Measurements from ENCODE around the gene ME3. TPM values are rescaled to one million over a fixed set of nuclear protein-coding genes. Genes with fewer than 3 reads are reported as not detected.

Gene ME3
- total RNA-seq, 1 donor from 2014 or later, result 0.92 TPM

GRCh38 chr11:86592659-86593451 is 79.6 kb downstream of the ME3 start:
- Mint-ChIP-seq H3K27ac (ENCODE audit: unreplicated experiment) (peak overlapping the region; percentile 76), H3K27me3 (ENCODE audit: unreplicated experiment) (peaks cover 2% of the 10 kb centered on the region), H3K36me3 (ENCODE audit: low read depth, unreplicated experiment) (peaks cover 6% of the 10 kb centered on the region), H3K4me1 (ENCODE audit: unreplicated experiment) (peaks cover 13% of the 10 kb centered on the region), H3K9me3 (ENCODE audit: unreplicated experiment) (no peaks in the 10 kb centered on the region), H3K4me3 (ENCODE audit: unreplicated experiment) (no peak overlapping the region)
- no peak for TF ChIP-seq CTCF (IDR thresholded peaks at IDR 0.05; ENCODE audit: unreplicated experiment)
- DNase-seq (ENCODE audit: low spot score), result peak; percentile 52

GRCh38 chr11:86592047-86592591 is 80.3 kb downstream of the ME3 start:
- peaks cover 2% of the 10 kb centered on the region for H3K27me3 Mint-ChIP-seq (ENCODE audit: unreplicated experiment)
- peaks cover 13% of the 10 kb centered on the region for H3K4me1 Mint-ChIP-seq (ENCODE audit: unreplicated experiment)
- H3K9me3 Mint-ChIP-seq (ENCODE audit: unreplicated experiment), result no peaks in the 10 kb centered on the region
- no peak overlapping the region for H3K4me3 Mint-ChIP-seq (ENCODE audit: unreplicated experiment)
- DNase-seq (ENCODE audit: low spot score), result no peak
- peaks cover 6% of the 10 kb centered on the region for H3K36me3 Mint-ChIP-seq (ENCODE audit: low read depth, unreplicated experiment)
- H3K27ac Mint-ChIP-seq (ENCODE audit: unreplicated experiment), result peak overlapping the region; percentile 76
- TF ChIP-seq CTCF (IDR thresholded peaks at IDR 0.05; ENCODE audit: unreplicated experiment), result no peak

GRCh38 chr11:86591631-86592030 is 80.8 kb downstream of the ME3 start:
- H3K27ac Mint-ChIP-seq (ENCODE audit: unreplicated experiment), result peak overlapping the region; percentile 52
- H3K36me3 Mint-ChIP-seq (ENCODE audit: low read depth, unreplicated experiment), result peaks cover 1% of the 10 kb centered on the region
- peaks cover 13% of the 10 kb centered on the region for H3K4me1 Mint-ChIP-seq (ENCODE audit: unreplicated experiment)
- no peak overlapping the region for H3K4me3 Mint-ChIP-seq (ENCODE audit: unreplicated experiment)
- H3K27me3 Mint-ChIP-seq (ENCODE audit: unreplicated experiment), result peaks cover 2% of the 10 kb centered on the region
- H3K9me3 Mint-ChIP-seq (ENCODE audit: unreplicated experiment), result no peaks in the 10 kb centered on the region
- DNase-seq (ENCODE audit: low spot score), result no peak
- no peak for TF ChIP-seq CTCF (IDR thresholded peaks at IDR 0.05; ENCODE audit: unreplicated experiment)

- H3K4me1 Mint-ChIP-seq (ENCODE audit: unreplicated experiment), result peaks cover 13% of the 10 kb centered on the region
- peaks cover 2% of the 10 kb centered on the region for H3K27me3 Mint-ChIP-seq (ENCODE audit: unreplicated experiment)
- no peak overlapping the region for H3K27ac Mint-ChIP-seq (ENCODE audit: unreplicated experiment)
- H3K9me3 Mint-ChIP-seq (ENCODE audit: unreplicated experiment), result no peaks in the 10 kb centered on the region
- no peak for TF ChIP-seq CTCF (IDR thresholded peaks at IDR 0.05; ENCODE audit: unreplicated experiment)
- no peaks in the 10 kb centered on the region for H3K36me3 Mint-ChIP-seq (ENCODE audit: low read depth, unreplicated experiment)
- DNase-seq (ENCODE audit: low spot score), result no peak
- H3K4me3 Mint-ChIP-seq (ENCODE audit: unreplicated experiment), result no peak overlapping the region
These were observed 82.4 kb downstream of the ME3 start for GRCh38 chr11:86589856-86590589.

Measured in endothelial cell (in vitro differentiated cells).